SW 1271 (cell line): ENCODE data around the gene ZNF219.
A peak's percentile ranks its signal among the peaks of the same experiment; 100 is the strongest.

ENCODE experiments used
- DNase-seq, 2 experiments: peaks; one replicate each; lab custom pipeline; 2025; lab: John Stamatoyannopoulos, UW

ZNF219 gene

GRCh38 chr14:21087294-21088091, 11.0 kb downstream of the ZNF219 start:
- DNase-seq = peak; percentile 71 to 95

- no peak for DNase-seq
Observed at GRCh38 chr14:21086908-21087293, 11.6 kb downstream of the ZNF219 start.

- DNase-seq = peak in 1 of 2 experiments; percentile 10
Observed at GRCh38 chr14:21084998-21085853, 13.2 kb downstream of the ZNF219 start.

DNA sequence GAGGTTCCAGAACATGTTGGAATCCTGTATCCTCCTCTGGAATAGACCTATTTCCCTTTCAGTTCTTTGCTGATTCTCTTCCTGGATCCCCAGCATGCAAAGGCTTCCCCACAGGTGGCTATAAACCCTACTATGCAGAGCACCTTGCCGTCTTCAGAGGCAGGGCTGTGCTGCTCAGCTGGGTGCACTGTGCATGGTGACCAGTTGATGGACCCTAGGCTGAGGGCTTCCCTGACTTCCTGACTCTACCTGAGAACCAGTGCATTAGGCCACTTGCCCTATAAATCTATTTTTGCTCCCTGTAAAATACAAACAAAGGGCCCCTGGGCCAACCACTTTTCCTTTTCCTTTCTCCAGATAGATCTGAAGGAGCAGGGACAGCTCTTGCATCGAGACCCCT, 14.1 kb downstream of the ZNF219 start:
- no peak for DNase-seq

DNA sequence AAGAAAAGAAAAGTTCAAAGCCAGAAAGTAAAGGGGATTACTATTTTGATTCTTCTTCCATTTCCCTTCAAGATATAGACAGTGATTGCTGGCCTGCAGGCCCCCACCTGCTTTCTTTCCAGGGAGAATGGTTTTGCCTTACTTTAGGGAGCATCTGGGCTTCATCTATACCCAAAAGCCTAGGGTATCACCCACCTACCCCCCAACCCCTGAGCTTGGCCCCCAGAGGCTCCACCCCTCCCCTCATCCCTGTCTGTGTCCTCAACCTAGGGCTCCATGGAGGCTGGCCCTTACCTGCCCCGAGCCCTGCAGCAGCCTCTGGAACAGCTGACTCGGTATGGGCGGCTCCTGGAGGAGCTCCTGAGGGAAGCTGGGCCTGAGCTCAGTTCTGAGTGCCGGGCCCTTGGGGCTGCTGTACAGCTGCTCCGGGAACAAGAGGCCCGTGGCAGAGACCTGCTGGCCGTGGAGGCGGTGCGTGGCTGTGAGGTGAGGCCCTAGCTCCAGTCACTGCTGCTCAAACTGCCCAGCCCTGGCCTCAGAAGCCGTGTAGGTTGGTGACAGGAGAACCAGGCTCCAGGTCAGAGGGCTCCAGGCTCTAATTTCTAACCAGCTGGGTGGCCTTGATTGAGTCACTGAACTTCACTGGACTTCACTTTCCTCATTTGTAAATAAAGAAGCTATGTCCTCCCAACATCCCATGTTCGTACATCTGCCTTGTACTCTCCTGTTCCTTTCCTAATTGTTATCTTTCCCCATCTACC, 14.7 kb downstream of the ZNF219 start:
- no peak for DNase-seq

DNA sequence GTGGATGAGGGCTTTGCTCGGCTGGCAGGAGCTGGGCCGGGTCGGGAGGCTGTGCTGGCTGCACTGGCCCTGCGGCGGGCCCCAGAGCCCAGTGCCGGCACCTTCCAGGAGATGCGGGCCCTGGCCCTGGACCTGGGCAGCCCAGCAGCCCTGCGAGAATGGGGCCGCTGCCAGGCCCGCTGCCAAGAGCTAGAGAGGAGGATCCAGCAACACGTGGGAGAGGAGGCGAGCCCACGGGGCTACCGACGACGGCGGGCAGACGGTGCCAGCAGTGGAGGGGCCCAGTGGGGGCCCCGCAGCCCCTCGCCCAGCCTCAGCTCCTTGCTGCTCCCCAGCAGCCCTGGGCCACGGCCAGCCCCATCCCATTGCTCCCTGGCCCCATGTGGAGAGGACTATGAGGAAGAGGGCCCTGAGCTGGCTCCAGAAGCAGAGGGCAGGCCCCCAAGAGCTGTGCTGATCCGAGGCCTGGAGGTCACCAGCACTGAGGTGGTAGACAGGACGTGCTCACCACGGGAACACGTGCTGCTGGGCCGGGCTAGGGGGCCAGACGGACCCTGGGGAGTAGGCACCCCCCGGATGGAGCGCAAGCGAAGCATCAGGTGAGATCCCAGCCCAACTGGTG, 16.8 kb downstream of the ZNF219 start:
- no peak for DNase-seq

GRCh38 chr14:21078726-21079125, 19.7 kb downstream of the ZNF219 start:
- DNase-seq = no peak

GRCh38 chr14:21078287-21078686, 20.2 kb downstream of the ZNF219 start:
- DNase-seq = no peak

GRCh38 chr14:21077672-21078071, 20.8 kb downstream of the ZNF219 start:
- DNase-seq = no peak

DNA sequence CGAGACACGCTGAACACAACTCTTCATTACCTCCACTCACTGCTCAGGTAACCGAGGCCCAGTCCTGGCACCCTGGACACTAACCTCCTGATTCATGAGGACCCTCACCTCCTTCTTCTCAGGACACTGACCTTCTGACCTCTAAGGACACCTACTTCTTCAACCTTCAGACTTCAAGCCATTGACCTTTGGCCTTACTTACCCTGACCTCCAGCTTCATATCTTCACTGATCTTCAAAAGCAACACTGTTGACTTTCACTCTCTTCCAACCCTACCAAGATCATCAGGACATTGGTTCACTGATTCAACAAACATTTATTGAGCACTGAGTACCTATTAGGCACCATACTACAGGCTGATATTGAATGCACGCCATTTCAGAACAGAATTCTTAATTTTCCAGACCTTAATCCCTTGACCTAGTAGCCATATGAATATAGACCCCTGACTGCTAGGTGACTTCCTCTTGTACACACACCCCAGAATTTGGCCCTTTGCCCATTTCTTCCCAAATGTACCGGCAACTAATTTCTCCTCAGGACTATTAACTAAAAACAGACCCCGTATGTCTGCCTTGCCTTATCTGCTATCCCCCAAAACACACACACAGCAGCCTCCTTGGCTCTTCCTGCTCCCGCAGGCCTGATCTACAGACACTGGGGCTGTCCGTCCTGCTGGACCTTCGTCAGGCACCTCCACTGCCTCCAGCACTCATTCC, 22.6 kb downstream of the ZNF219 start:
- no peak for DNase-seq

DNA sequence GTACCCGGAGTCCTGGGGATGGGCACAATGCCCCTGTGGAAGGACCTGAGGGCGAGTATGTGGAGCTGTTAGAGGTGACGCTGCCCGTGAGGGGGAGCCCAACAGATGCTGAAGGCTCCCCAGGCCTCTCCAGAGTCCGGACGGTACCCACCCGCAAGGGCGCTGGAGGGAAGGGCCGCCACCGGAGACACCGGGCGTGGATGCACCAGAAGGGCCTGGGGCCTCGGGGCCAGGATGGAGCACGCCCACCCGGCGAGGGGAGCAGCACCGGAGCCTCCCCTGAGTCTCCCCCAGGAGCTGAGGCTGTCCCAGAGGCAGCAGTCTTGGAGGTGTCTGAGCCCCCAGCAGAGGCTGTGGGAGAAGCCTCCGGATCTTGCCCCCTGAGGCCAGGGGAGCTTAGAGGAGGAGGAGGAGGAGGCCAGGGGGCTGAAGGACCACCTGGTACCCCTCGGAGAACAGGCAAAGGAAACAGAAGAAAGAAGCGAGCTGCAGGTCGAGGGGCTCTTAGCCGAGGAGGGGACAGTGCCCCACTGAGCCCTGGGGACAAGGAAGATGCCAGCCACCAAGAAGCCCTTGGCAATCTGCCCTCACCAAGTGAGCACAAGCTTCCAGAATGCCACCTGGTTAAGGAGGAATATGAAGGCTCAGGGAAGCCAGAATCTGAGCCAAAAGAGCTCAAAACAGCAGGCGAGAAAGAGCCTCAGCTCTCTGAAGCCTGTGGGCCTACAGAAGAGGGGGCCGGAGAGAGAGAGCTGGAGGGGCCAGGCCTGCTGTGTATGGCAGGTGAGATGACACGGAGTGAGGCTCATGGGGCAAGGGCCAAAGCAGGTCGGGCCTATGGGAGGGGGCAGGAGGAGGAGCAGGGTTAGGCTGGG, 23.8 kb downstream of the ZNF219 start:
- DNase-seq = no peak

DNA sequence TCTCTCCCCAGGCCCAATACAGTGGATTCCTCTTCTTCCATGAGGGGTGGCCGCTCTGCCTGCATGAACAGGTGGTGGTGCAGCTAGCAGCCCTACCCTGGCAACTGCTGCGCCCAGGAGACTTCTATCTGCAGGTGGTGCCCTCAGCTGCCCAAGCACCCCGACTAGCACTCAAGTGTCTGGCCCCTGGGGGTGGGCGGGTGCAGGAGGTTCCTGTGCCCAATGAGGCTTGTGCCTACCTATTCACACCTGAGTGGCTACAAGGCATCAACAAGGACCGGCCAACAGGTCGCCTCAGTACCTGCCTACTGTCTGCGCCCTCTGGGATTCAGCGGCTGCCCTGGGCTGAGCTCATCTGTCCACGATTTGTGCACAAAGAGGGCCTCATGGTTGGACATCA, 24.5 kb downstream of the ZNF219 start:
- DNase-seq = no peak

DNA sequence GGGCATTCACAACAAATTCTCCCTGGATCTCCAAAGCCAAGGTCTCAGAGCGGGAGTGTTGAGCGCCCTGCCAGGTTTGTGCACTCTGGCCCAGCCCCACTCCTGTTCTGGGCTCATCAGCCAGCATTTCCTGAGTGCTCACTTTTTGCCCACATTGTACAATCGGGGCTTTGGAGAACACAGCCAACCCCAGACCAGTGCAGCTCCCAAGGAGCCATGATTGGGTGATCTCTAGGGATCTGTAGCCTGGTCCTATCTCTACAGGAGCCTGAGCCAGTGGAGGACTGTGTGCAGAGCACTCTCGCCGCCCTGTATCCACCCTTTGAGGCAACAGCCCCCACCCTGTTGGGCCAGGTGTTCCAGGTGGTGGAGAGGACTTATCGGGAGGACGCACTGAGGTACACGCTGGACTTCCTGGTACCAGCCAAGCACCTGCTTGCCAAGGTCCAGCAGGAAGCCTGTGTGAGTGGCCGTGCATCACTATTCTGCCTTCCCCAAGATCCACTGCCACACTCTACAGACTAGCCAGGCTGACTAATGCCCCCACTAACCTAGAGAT, 25.6 kb downstream of the ZNF219 start:
- DNase-seq = no peak

DNA sequence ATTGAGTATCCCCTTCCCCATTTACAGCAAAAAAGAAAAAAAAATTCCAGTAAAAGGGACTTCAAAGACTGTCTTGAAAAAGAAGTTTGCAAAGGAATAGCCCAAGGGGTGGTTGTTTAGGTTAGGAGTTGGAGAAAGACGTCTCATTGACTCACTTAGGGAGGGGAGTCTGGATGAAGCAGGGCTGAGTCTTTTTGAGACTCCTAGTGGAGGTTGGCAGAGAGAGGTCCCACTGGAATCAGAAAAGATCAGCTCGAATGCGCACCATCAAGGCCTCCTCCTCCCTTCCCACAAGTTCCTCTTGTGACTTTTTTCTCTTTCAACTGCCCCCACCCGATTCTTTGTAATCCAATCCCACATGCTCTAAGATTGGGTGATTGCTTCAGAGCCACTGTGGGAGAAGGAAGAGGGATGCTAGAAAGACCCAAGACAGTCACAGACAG, 26.4 kb downstream of the ZNF219 start:
- no peak for DNase-seq

- DNase-seq = no peak
Observed at GRCh38 chr14:21071225-21072030, 27.0 kb downstream of the ZNF219 start.

DNA sequence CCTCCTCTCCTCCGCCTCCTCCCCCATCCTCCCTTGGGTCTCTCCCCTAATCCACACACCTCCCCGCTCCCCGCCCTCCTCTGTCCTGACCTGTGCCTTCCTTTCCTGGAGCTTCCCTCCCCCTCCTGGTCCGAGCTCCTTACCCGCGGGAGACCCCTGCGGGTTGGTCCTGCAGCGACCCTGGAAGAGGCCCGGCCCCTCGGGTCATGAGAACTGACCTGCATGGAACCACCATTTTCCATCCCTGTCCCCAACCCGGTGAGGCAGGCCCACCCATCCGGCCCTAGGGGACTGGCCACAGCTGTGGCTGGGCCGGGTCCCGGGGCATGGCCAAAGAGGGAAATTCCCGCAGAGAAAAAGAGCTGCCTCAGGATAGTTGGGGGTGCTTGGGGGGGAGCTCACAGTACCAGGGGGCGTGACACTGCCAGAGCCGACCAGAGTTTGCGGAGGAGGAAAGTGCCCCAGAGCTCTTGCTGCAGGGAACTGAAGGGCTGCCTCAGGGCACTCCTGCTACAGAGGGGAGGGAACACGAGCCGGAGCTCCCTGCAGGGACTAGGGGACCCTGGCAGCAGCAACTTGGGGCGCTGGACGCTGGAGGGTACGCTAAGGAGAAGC, 27.7 kb downstream of the ZNF219 start:
- DNase-seq = peak in 1 of 2 experiments; percentile 20

- peak in 1 of 2 experiments; percentile 20 for DNase-seq
Observed at GRCh38 chr14:21070083-21070609, 28.3 kb downstream of the ZNF219 start, which contains the start of gene ARHGEF40. Gene ARHGEF40, plus strand, starts transcription at chr14:21070304. Its CDS starts 93 bp downstream, at chr14:21070397.
